ENCODE results near the gene IL17REL.

The IL17REL gene

GRCh38 chr22:50012211-50013181 is at the start of gene IL17REL:
IL17REL (minus strand) TSS chr22:50012765; CDS start chr22:50012646, 119 bp downstream.
- DNase-seq, result no peak

GRCh38 chr22:50061824-50062355 is 49.3 kb upstream of the IL17REL start:
- DNase-seq, result no peak

GRCh38 chr22:50061141-50061823 is 48.7 kb upstream of the IL17REL start:
- no peak for DNase-seq

- no peak for DNase-seq
Observed at GRCh38 chr22:50060441-50061140, 48.0 kb upstream of the IL17REL start.

GRCh38 chr22:50059881-50060262 is 47.3 kb upstream of the IL17REL start:
- no peak for DNase-seq

GRCh38 chr22:50058906-50059880 is 46.6 kb upstream of the IL17REL start:
- no peak for DNase-seq

- DNase-seq, result no peak
Observed at GRCh38 chr22:50058061-50058905, 45.7 kb upstream of the IL17REL start, which contains the start of gene TTLL8. TTLL8 (minus strand) TSS chr22:50058298.

GRCh38 chr22:50057278-50058060 is 44.9 kb upstream of the IL17REL start:
- no peak for DNase-seq

GRCh38 chr22:50056214-50056972 is 43.8 kb upstream of the IL17REL start:
- no peak for DNase-seq

- no peak for DNase-seq
Observed at GRCh38 chr22:50053861-50054260, 41.3 kb upstream of the IL17REL start.

- no peak for DNase-seq
Observed at GRCh38 chr22:50051930-50052329, 39.4 kb upstream of the IL17REL start.

GRCh38 chr22:50049299-50050195 is 37.0 kb upstream of the IL17REL start:
- no peak for DNase-seq

- no peak for DNase-seq
Observed at GRCh38 chr22:50048836-50049235, 36.3 kb upstream of the IL17REL start.

- DNase-seq, result no peak
Observed at GRCh38 chr22:50048061-50048765, 35.6 kb upstream of the IL17REL start.

- DNase-seq, result no peak
Observed at GRCh38 chr22:50047346-50047745, 34.8 kb upstream of the IL17REL start.

- no peak for DNase-seq
Observed at GRCh38 chr22:50046481-50047245, 34.1 kb upstream of the IL17REL start.

- DNase-seq, result no peak
Observed at GRCh38 chr22:50046019-50046415, 33.5 kb upstream of the IL17REL start.
